Liver (tissue), 9 donors: ENCODE measurements around the gene CDC37L1. TPM values are rescaled to one million over a fixed set of nuclear protein-coding genes. Genes with fewer than 3 reads are reported as not detected.

ENCODE experiments used
- DNase-seq: peaks from one replicate; pipeline ENCODE4 v3.0.0-alpha.2; 2017; ENCODE audit warnings: low spot score
- H3K27ac ChIP-seq, 2 donors: one replicate each; pipeline ENCODE4 v1.7.0; 2013; ENCODE audit warnings: inconsistent platforms in 2 of 2, low read length in 2 of 2, control low read depth in 1 of 2, low read depth in 1 of 2, mild to moderate bottlenecking in 1 of 2
- H3K27me3 ChIP-seq, 4 donors: one replicate each; pipeline versions ENCODE4 v1.6.1 to v1.7.0; 2013; ENCODE audit warnings: low read length in 3 of 4, inconsistent platforms in 1 of 4, mild to moderate bottlenecking in 1 of 4, moderate library complexity in 1 of 4; ENCODE audit not compliant: control insufficient read depth in 4 of 4, insufficient read depth in 4 of 4
- H3K36me3 ChIP-seq, 4 donors: one replicate each; pipeline versions ENCODE4 v1.6.1 to v1.7.0; 2013; ENCODE audit warnings: low read length in 3 of 4, mild to moderate bottlenecking in 3 of 4, low read depth in 1 of 4, moderate library complexity in 1 of 4; ENCODE audit not compliant: control insufficient read depth in 4 of 4, insufficient read depth in 3 of 4
- H3K4me1 ChIP-seq, 4 donors: one replicate each; pipeline versions ENCODE4 v1.6.1 to v1.7.0; 2013; ENCODE audit warnings: low read length in 3 of 4, mild to moderate bottlenecking in 3 of 4, moderate library complexity in 1 of 4; ENCODE audit not compliant: control insufficient read depth in 4 of 4, insufficient read depth in 4 of 4
- H3K4me3 ChIP-seq, 3 donors: one replicate each; pipeline versions ENCODE4 v1.6.1 to v1.7.0; 2013; ENCODE audit warnings: low read length in 3 of 3, control low read depth in 1 of 3, low read depth in 1 of 3, mild to moderate bottlenecking in 1 of 3
- H3K9ac ChIP-seq, 2 donors: one replicate each; pipeline ENCODE4 v1.7.0; 2013; ENCODE audit warnings: low read length in 2 of 2, mild to moderate bottlenecking in 2 of 2, moderate library complexity in 2 of 2, control low read depth in 1 of 2, low read depth in 1 of 2
- H3K9me3 ChIP-seq, 4 donors: one replicate each; pipeline versions ENCODE4 v1.6.1 to v1.7.0; 2013; ENCODE audit warnings: low read length in 3 of 4; ENCODE audit not compliant: control insufficient read depth in 4 of 4
- EGR1 ChIP-seq, 2 donors: IDR thresholded peaks; 2 replicates each; pipeline ENCODE4 v1.6.1; 2016 to 2018; ENCODE audit warnings: antibody characterized with exemption in 2 of 2, low read depth in 2 of 2
- FOXA1 ChIP-seq: IDR thresholded peaks from 2 replicates; pipeline ENCODE4 v1.6.1; 2016; ENCODE audit warnings: antibody characterized with exemption
- FOXA2 ChIP-seq: IDR thresholded peaks from 2 replicates; pipeline ENCODE4 v1.6.1; 2016; ENCODE audit warnings: antibody characterized with exemption
- GABPA ChIP-seq, 2 donors: IDR thresholded peaks in 1 of 2; conservative IDR thresholded peaks in 1 of 2; 2 replicates each; pipeline ENCODE4 v1.6.1; 2016; ENCODE audit warnings: antibody characterized with exemption in 2 of 2, mild to moderate bottlenecking in 1 of 2, moderate library complexity in 1 of 2
- HNF4A ChIP-seq, 2 donors: conservative IDR thresholded peaks; 2 replicates each; pipeline ENCODE4 v1.6.1; 2016; ENCODE audit warnings: antibody characterized with exemption in 2 of 2, mild to moderate bottlenecking in 2 of 2
- HNF4G ChIP-seq: IDR thresholded peaks from 2 replicates; pipeline ENCODE4 v1.6.1; 2016; ENCODE audit warnings: antibody characterized with exemption
- JUND ChIP-seq, 2 donors: IDR thresholded peaks; 2 replicates each; pipeline ENCODE4 v1.6.1; 2016; ENCODE audit warnings: antibody characterized with exemption in 2 of 2
- MAX ChIP-seq: IDR thresholded peaks from 2 replicates; pipeline ENCODE4 v1.6.1; 2016; ENCODE audit warnings: antibody characterized with exemption
- NR2F2 ChIP-seq: IDR thresholded peaks from 2 replicates; pipeline ENCODE4 v1.6.1; 2016; ENCODE audit warnings: antibody characterized with exemption
- RAD21 ChIP-seq, 2 donors: IDR thresholded peaks; 2 replicates each; pipeline ENCODE4 v1.6.1; 2016; ENCODE audit warnings: antibody characterized with exemption in 2 of 2, mild to moderate bottlenecking in 2 of 2
- REST ChIP-seq: IDR thresholded peaks from 2 replicates; pipeline ENCODE4 v1.6.1; 2016; ENCODE audit warnings: antibody characterized with exemption, mild to moderate bottlenecking
- RXRA ChIP-seq, 2 donors: IDR thresholded peaks; 2 replicates each; pipeline ENCODE4 v1.6.1; 2017 to 2018; ENCODE audit warnings: antibody characterized with exemption in 2 of 2, mild to moderate bottlenecking in 1 of 2
- SP1 ChIP-seq: IDR thresholded peaks from 2 replicates; pipeline ENCODE4 v1.6.1; 2018; ENCODE audit warnings: antibody characterized with exemption, mild to moderate bottlenecking
- YY1 ChIP-seq: IDR thresholded peaks from 2 replicates; pipeline ENCODE4 v1.6.1; 2016; ENCODE audit warnings: antibody characterized with exemption, mild to moderate bottlenecking
- WGBS: extraction: QIAGEN DNeasy Blood & Tissue Kit; methylation state at CpG from one replicate; pipeline ENCODE4 v1.1.7; 2013; 5-methylcytosine and 5-hydroxymethylcytosine counted together
- polyA plus RNA-seq, 2 donors: library from polyadenylated mRNA; stranded (reverse) in 1 of 2; unstranded in 1 of 2; fragments of 200-250 nt in 1 of 2; fragments of >200 nt in 1 of 2; fragmentation: Nextera tagmentation in 1 of 2; extraction: Ambion mirVana in 1 of 2; gene quantifications; one replicate each; pipeline versions ENCODE4 v1.2.1 to v1.2.3, GENCODE V29; 2013 to 2015
- total RNA-seq, 2 donors: library from RNA; depleted of rRNA; stranded (reverse); fragments of >200 nt; gene quantifications; one replicate each; pipeline ENCODE4 v1.2.3, GENCODE V29; 2014
- TF ChIP-seq, protein P1 (sequence below): fragments of 150-350 bp; IDR thresholded peaks from 2 replicates; pipeline ENCODE4 v1.5.1; 2017; ENCODE audit warnings: improper control_type of control experiment, low read depth, low read length; ENCODE audit not compliant: missing input control
- TF ChIP-seq, protein P2 (sequence below): IDR thresholded peaks from 2 replicates; pipeline ENCODE4 v1.6.1; 2016; ENCODE audit warnings: antibody characterized with exemption
- TF ChIP-seq, protein P3 (sequence below): IDR thresholded peaks from 2 replicates; pipeline ENCODE4 v1.6.1; 2016; ENCODE audit warnings: antibody characterized with exemption
- donor health status: healthy.
- donor health status: healthy.
- donor health status: healthy.
- donor health status: healthy.
- donor health status: healthy.

The CDC37L1 gene
- total and polyA plus RNA-seq, 4 donors, result 11.3 to 32.8 (median 19.4) TPM

DNA sequence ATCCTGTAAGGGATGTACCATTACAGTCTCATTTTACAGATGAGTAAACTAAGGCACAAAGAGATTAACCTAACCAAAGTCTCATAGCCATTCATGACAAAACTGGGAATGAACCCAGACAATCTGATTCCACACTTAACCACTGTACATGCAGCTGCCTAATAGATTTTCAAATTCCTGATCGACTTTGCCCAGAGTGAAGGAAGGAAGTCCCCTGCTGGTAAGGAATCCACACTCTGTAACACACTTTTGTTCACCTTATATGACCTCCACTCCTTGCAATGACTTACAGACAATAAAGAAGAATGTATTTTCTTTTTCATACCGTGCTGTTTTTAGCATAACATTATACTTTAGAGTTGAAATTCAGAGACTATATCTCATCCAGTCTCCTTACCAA is 48.5 kb upstream of the CDC37L1 start:
- peaks cover 0 to 2% (median 0%) of the 10 kb centered on the region in 4 donors for H3K36me3 ChIP-seq
- no peak overlapping the region for H3K27ac ChIP-seq
- H3K9ac ChIP-seq, result no peak overlapping the region
- no peaks in the 10 kb centered on the region for H3K9me3 ChIP-seq
- no peaks in the 10 kb centered on the region for H3K4me1 ChIP-seq
- DNase-seq, result no peak
- WGBS, result 57% methylated on average over 2 of the region's 2 CpGs
- TF ChIP-seq JUND (IDR thresholded peaks at IDR 0.05), result no peak
- TF ChIP-seq GABPA (IDR thresholded peaks at IDR 0.05 in 1 of 2, conservative IDR thresholded peaks at IDR 0.05 in 1 of 2), result no peak
- no peak for TF ChIP-seq HNF4G
- TF ChIP-seq REST, result no peak
- TF ChIP-seq, protein P1, sequence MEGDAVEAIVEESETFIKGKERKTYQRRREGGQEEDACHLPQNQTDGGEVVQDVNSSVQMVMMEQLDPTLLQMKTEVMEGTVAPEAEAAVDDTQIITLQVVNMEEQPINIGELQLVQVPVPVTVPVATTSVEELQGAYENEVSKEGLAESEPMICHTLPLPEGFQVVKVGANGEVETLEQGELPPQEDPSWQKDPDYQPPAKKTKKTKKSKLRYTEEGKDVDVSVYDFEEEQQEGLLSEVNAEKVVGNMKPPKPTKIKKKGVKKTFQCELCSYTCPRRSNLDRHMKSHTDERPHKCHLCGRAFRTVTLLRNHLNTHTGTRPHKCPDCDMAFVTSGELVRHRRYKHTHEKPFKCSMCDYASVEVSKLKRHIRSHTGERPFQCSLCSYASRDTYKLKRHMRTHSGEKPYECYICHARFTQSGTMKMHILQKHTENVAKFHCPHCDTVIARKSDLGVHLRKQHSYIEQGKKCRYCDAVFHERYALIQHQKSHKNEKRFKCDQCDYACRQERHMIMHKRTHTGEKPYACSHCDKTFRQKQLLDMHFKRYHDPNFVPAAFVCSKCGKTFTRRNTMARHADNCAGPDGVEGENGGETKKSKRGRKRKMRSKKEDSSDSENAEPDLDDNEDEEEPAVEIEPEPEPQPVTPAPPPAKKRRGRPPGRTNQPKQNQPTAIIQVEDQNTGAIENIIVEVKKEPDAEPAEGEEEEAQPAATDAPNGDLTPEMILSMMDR, result no peak
- TF ChIP-seq YY1, result no peak
- no peak for TF ChIP-seq FOXA1
- TF ChIP-seq FOXA2, result no peak
- no peak for TF ChIP-seq EGR1 (IDR thresholded peaks at IDR 0.05; ENCODE audit: low read depth in 2 of 2)
- no peak overlapping the region for H3K4me3 ChIP-seq
- H3K27me3 ChIP-seq, result no peaks in the 10 kb centered on the region

DNA sequence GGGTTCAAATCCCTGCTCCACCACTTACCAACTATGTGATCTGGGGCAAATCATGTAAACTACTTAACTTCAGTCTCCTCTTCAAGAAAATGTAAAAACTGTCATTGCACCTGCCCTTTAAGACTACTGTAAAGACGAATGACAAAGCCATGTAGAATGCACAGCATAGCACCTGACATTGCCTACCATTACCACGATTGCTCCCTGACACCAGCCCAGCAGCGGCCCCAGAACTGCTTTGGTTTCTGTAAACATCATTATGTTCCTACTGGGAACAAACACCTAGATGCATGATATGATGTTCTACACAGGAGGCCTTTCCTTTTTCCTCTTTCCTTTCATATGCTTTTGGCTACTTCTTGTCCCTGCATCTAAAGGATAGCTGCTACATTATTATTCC is 40.4 kb upstream of the CDC37L1 start:
- H3K27ac ChIP-seq, result no peak overlapping the region
- TF ChIP-seq, protein P2, sequence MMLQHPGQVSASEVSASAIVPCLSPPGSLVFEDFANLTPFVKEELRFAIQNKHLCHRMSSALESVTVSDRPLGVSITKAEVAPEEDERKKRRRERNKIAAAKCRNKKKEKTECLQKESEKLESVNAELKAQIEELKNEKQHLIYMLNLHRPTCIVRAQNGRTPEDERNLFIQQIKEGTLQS, result no peak
- TF ChIP-seq, protein P3, sequence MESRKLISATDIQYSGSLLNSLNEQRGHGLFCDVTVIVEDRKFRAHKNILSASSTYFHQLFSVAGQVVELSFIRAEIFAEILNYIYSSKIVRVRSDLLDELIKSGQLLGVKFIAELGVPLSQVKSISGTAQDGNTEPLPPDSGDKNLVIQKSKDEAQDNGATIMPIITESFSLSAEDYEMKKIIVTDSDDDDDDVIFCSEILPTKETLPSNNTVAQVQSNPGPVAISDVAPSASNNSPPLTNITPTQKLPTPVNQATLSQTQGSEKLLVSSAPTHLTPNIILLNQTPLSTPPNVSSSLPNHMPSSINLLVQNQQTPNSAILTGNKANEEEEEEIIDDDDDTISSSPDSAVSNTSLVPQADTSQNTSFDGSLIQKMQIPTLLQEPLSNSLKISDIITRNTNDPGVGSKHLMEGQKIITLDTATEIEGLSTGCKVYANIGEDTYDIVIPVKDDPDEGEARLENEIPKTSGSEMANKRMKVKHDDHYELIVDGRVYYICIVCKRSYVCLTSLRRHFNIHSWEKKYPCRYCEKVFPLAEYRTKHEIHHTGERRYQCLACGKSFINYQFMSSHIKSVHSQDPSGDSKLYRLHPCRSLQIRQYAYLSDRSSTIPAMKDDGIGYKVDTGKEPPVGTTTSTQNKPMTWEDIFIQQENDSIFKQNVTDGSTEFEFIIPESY, result no peak
- TF ChIP-seq MAX (no peak), SP1 (no peak), YY1 (no peak), JUND (IDR thresholded peaks at IDR 0.05) (no peak), RAD21 (IDR thresholded peaks at IDR 0.05) (no peak), GABPA (IDR thresholded peaks at IDR 0.05 in 1 of 2, conservative IDR thresholded peaks at IDR 0.05 in 1 of 2) (no peak), RXRA (IDR thresholded peaks at IDR 0.05) (no peak), NR2F2 (no peak), HNF4A (conservative IDR thresholded peaks at IDR 0.05) (no peak)
- TF ChIP-seq, protein P1, result no peak
- H3K9me3 ChIP-seq, result no peaks in the 10 kb centered on the region
- H3K4me3 ChIP-seq, result no peak overlapping the region
- WGBS, result 95% methylated on average over 3 of the region's 3 CpGs
- no peak for DNase-seq
- no peaks in the 10 kb centered on the region for H3K4me1 ChIP-seq
- H3K9ac ChIP-seq, result no peak overlapping the region
- H3K36me3 ChIP-seq, result peaks cover 0 to 2% (median 0%) of the 10 kb centered on the region in 4 donors
- H3K27me3 ChIP-seq, result no peaks in the 10 kb centered on the region
